Adipose tissue (tissue), 3 donors: ENCODE data around the gene ALKBH3. TPM values are rescaled to one million over a fixed set of nuclear protein-coding genes. Genes with fewer than 3 reads are reported as not detected.

Experiments
- H3K27ac ChIP-seq: one replicate; pipeline ENCODE4 v1.5.1; 2013; ENCODE audit warnings: low read depth, low read length
- WGBS, 3 donors: extraction: QIAGEN DNeasy Blood & Tissue Kit; methylation state at CpG; one replicate each; pipeline ENCODE4 v1.1.7; 2013; 5-methylcytosine and 5-hydroxymethylcytosine counted together
- polyA plus RNA-seq, 3 donors: library from polyadenylated mRNA; stranded (reverse); fragments of 200-250 nt; gene quantifications; one replicate each; pipeline ENCODE4 v1.2.3, GENCODE V29; 2013
- donor health status: healthy with polysubstance abuse.
- donor health status: Bipolar disorder and iron deficiency.
- donor health status: healthy.

ALKBH3 gene
- polyA plus RNA-seq, 3 donors = 21.0 to 24.5 (median 21.3) TPM

- 44 to 84% (median 69%) methylated on average over 5 of the region's 5 CpGs for WGBS, 3 donors
- H3K27ac ChIP-seq = no peak overlapping the region
Measured at GRCh38 chr11:43950311-43950855, 69.8 kb downstream of the ALKBH3 start.

GRCh38 chr11:43951231-43951630 is 70.6 kb downstream of the ALKBH3 start:
- H3K27ac ChIP-seq = no peak overlapping the region
- 69 to 93% (median 76%) methylated on average over 1 of the region's 1 CpG for WGBS, 3 donors

GRCh38 chr11:43952020-43952400 is 71.4 kb downstream of the ALKBH3 start:
- 90 to 94% (median 90%) methylated on average over 6 of the region's 6 CpGs for WGBS, 3 donors
- H3K27ac ChIP-seq = no peak overlapping the region

- no peak overlapping the region for H3K27ac ChIP-seq
- 84 to 88% (median 85%) methylated on average over 12 of the region's 12 CpGs for WGBS, 3 donors
Measured at GRCh38 chr11:43952401-43953342, 72.0 kb downstream of the ALKBH3 start.

- no peak overlapping the region for H3K27ac ChIP-seq
- WGBS, 3 donors = 93 to 94% (median 93%) methylated on average over 6 of the region's 6 CpGs
Measured at GRCh38 chr11:43953521-43953920, 72.9 kb downstream of the ALKBH3 start.

GRCh38 chr11:43954241-43954640 is 73.6 kb downstream of the ALKBH3 start:
- WGBS, 3 donors = 90 to 93% (median 93%) methylated on average over 7 of the region's 7 CpGs
- H3K27ac ChIP-seq = no peak overlapping the region

- 73 to 84% (median 77%) methylated on average over 5 of the region's 5 CpGs for WGBS, 3 donors
- no peak overlapping the region for H3K27ac ChIP-seq
Measured at GRCh38 chr11:43955381-43956118, 74.9 kb downstream of the ALKBH3 start.

- WGBS, 3 donors = 75 to 95% (median 94%) methylated on average over 4 of the region's 4 CpGs
- H3K27ac ChIP-seq = no peak overlapping the region
Measured at GRCh38 chr11:43957571-43957970, 76.9 kb downstream of the ALKBH3 start.

- H3K27ac ChIP-seq = no peak overlapping the region
- WGBS, 3 donors = 74 to 95% (median 83%) methylated on average over 6 of the region's 6 CpGs
Measured at GRCh38 chr11:43959321-43959995, 78.8 kb downstream of the ALKBH3 start.

- no peak overlapping the region for H3K27ac ChIP-seq
- WGBS, 3 donors = 33 to 37% (median 37%) methylated on average over 13 of the region's 13 CpGs
Measured at GRCh38 chr11:43962383-43963278, 82.0 kb downstream of the ALKBH3 start.

- WGBS, 3 donors = 79 to 83% (median 81%) methylated on average over 2 of the region's 2 CpGs
- no peak overlapping the region for H3K27ac ChIP-seq
Measured at GRCh38 chr11:43963279-43963620, 82.6 kb downstream of the ALKBH3 start.

GRCh38 chr11:43967661-43968060 is 87.0 kb downstream of the ALKBH3 start:
- WGBS, 3 donors = 65 to 88% (median 67%) methylated on average over 2 of the region's 2 CpGs
- H3K27ac ChIP-seq = no peak overlapping the region

- no peak overlapping the region for H3K27ac ChIP-seq
- WGBS, 3 donors = 68 to 87% (median 82%) methylated on average over 4 of the region's 4 CpGs
Measured at GRCh38 chr11:43968719-43969118, 88.1 kb downstream of the ALKBH3 start.

- 9 to 44% (median 24%) methylated on average over 4 of the region's 4 CpGs for WGBS, 3 donors
- H3K27ac ChIP-seq = no peak overlapping the region
Measured at GRCh38 chr11:43969543-43969942, 88.9 kb downstream of the ALKBH3 start.
